H1 (cell line): ENCODE measurements around the gene BUD23. TPM values are rescaled to one million over a fixed set of nuclear protein-coding genes. Genes with fewer than 3 reads are reported as not detected.
A peak's percentile ranks its signal among the peaks of the same experiment; 100 is the strongest.

Experiments used
- CTCF ChIA-PET: fragments of 300-600 bp; sonication (Branson Sonifier 250); formaldehyde crosslinking; loops from one replicate; lab custom pipeline; 2021; ENCODE audit not compliant: partially characterized antibody; lab: Charles Lee
- POLR2A ChIA-PET: fragments of 300-600 bp; sonication (Branson Sonifier 250); formaldehyde crosslinking; loops from one replicate; lab custom pipeline; 2021; ENCODE audit warnings: inconsistent platforms; ENCODE audit not compliant: partially characterized antibody; lab: Charles Lee
- DNase-seq, 2 experiments: peaks; one replicate each; pipeline versions ENCODE4 v3.0.0 to v3.0.0-alpha.2; 2010 to 2022; ENCODE audit warnings: low spot score in 2 of 2, low read depth in 1 of 2, mixed read lengths in 1 of 2
- FAIRE-seq: peaks from 2 replicates; lab custom pipeline; 2011; peaks lifted over from hg19 to GRCh38; lab: Jason Lieb, UNC
- H2AFZ ChIP-seq: 2 replicates; pipeline ENCODE4 v1.8.1; 2012; ENCODE audit warnings: low read length, inconsistent platforms
- H2AK5ac ChIP-seq: 2 replicates; pipeline ENCODE4 v1.6.1; 2013; ENCODE audit warnings: low read depth, low read length
- H2BK120ac ChIP-seq: replicated peaks from 2 replicates; pipeline ENCODE3; 2013; ENCODE audit warnings: low read depth, low read length, inconsistent platforms
- H2BK12ac ChIP-seq: 2 replicates; pipeline ENCODE4 v1.6.1; 2013; ENCODE audit warnings: low read depth, low read length
- H2BK15ac ChIP-seq: 2 replicates; pipeline ENCODE4 v1.6.1; 2013; ENCODE audit warnings: low read length
- H2BK20ac ChIP-seq: 2 replicates; pipeline ENCODE4 v1.6.1; 2013; ENCODE audit warnings: low read length
- H2BK5ac ChIP-seq: 2 replicates; pipeline ENCODE4 v1.6.1; 2013; ENCODE audit warnings: low read depth, low read length
- H3K14ac ChIP-seq: 2 replicates; pipeline ENCODE4 v1.6.1; 2013; ENCODE audit warnings: inconsistent platforms; ENCODE audit not compliant: insufficient read length
- H3K18ac ChIP-seq: 2 replicates; pipeline ENCODE4 v1.6.1; 2013; ENCODE audit warnings: low read length; ENCODE audit errors: extremely low read depth
- H3K23ac ChIP-seq: 2 replicates; pipeline ENCODE4 v1.6.1; 2013; ENCODE audit warnings: inconsistent platforms; ENCODE audit not compliant: insufficient read length
- H3K23me2 ChIP-seq: 2 replicates; pipeline ENCODE4 v1.6.1; 2013; ENCODE audit warnings: low read depth, low read length
- H3K27ac ChIP-seq: 2 replicates; pipeline ENCODE4 v1.6.1; 2011; ENCODE audit warnings: low read depth, low read length, inconsistent platforms
- H3K27me3 ChIP-seq, 4 experiments: replicated peaks in 1 of 4; 1 replicate in 1 of 4; 2 replicates in 3 of 4; pipeline versions ENCODE4 v1.6.1 to v1.8.1; 2011 to 2013; ENCODE audit warnings: low read length in 3 of 4, mild to moderate bottlenecking in 3 of 4, inconsistent platforms in 2 of 4, mixed read lengths in 2 of 4, moderate library complexity in 1 of 4; ENCODE audit not compliant: control insufficient read depth in 3 of 4, insufficient read depth in 3 of 4; ENCODE audit errors: extremely low read depth in 1 of 4
- H3K36me3 ChIP-seq, 4 experiments: 2 replicates each; pipeline versions ENCODE4 v1.6.1 to v1.8.1; 2011 to 2013; ENCODE audit warnings: mild to moderate bottlenecking in 4 of 4, low read length in 3 of 4, moderate library complexity in 2 of 4, control low read depth in 1 of 4, inconsistent platforms in 1 of 4; ENCODE audit not compliant: insufficient read depth in 4 of 4, control insufficient read depth in 2 of 4
- H3K4ac ChIP-seq: replicated peaks from 2 replicates; pipeline ENCODE3; 2013; ENCODE audit warnings: low read length, low read depth, mixed read lengths, inconsistent platforms; ENCODE audit not compliant: insufficient read length
- H3K4me1 ChIP-seq, 4 experiments: replicated peaks in 1 of 4; 1 replicate in 1 of 4; 2 replicates in 3 of 4; pipeline versions ENCODE4 v1.6.1 to v1.8.1; 2011 to 2013; ENCODE audit warnings: low read length in 3 of 4, inconsistent platforms in 2 of 4, mixed read lengths in 1 of 4; ENCODE audit not compliant: insufficient read depth in 4 of 4, control insufficient read depth in 3 of 4
- H3K4me2 ChIP-seq, 2 experiments: 2 replicates each; pipeline versions ENCODE4 v1.6.1 to v1.8.1; 2011 to 2013; ENCODE audit warnings: low read depth in 2 of 2, low read length in 2 of 2, control low read depth in 1 of 2, inconsistent platforms in 1 of 2, mild to moderate bottlenecking in 1 of 2; ENCODE audit not compliant: insufficient read depth in 1 of 2
- H3K4me3 ChIP-seq, 4 experiments: fragments of 200-600, 300-600 bp in 1 of 4; sonication (generic), shearing (Covaris generic), sonication (Bioruptor Twin) in 1 of 4; 2 replicates each; pipeline versions ENCODE4 v1.5.1 to v1.8.1; 2011 to 2016; ENCODE audit warnings: low read length in 4 of 4, low read depth in 3 of 4, control low read depth in 2 of 4, inconsistent platforms in 2 of 4, mild to moderate bottlenecking in 2 of 4, mixed read lengths in 1 of 4, moderate library complexity in 1 of 4; ENCODE audit not compliant: insufficient read depth in 2 of 4; ENCODE audit errors: extremely low read depth in 1 of 4
- H3K56ac ChIP-seq: replicated peaks from 2 replicates; pipeline ENCODE3; 2013; ENCODE audit warnings: low read depth, mild to moderate bottlenecking, mixed read lengths, low read length, inconsistent platforms; ENCODE audit not compliant: insufficient read length
- H3K79me1 ChIP-seq: 2 replicates; pipeline ENCODE4 v1.6.1; 2013; ENCODE audit warnings: low read depth, low read length, control low read depth
- H3K79me2 ChIP-seq, 2 experiments: 2 replicates each; pipeline versions ENCODE4 v1.6.1 to v1.8.1; 2012 to 2013; ENCODE audit warnings: low read length in 2 of 2, mild to moderate bottlenecking in 2 of 2, inconsistent platforms in 1 of 2; ENCODE audit not compliant: insufficient read depth in 2 of 2, control insufficient read depth in 1 of 2
- H3K9ac ChIP-seq, 4 experiments: replicated peaks in 1 of 4; 1 replicate in 1 of 4; 2 replicates in 3 of 4; pipeline versions ENCODE4 v1.6.1 to v1.8.1; 2011 to 2013; ENCODE audit warnings: low read depth in 3 of 4, low read length in 3 of 4, control low read depth in 2 of 4, mild to moderate bottlenecking in 2 of 4, moderate library complexity in 2 of 4, inconsistent platforms in 1 of 4; ENCODE audit errors: extremely low read depth in 1 of 4
- H3K9me3 ChIP-seq, 2 experiments: 2 replicates each; pipeline versions ENCODE4 v1.6.1 to v1.8.1; 2012 to 2013; ENCODE audit warnings: mild to moderate bottlenecking in 2 of 2, moderate library complexity in 2 of 2, control low read depth in 1 of 2, inconsistent platforms in 1 of 2, low read depth in 1 of 2, low read length in 1 of 2, mixed read lengths in 1 of 2; ENCODE audit not compliant: insufficient read depth in 2 of 2
- H4K20me1 ChIP-seq, 2 experiments: replicated peaks in 1 of 2; 2 replicates each; pipeline versions ENCODE3 to v1.8.1; 2011 to 2013; ENCODE audit warnings: inconsistent platforms in 2 of 2, low read length in 2 of 2, mild to moderate bottlenecking in 1 of 2; ENCODE audit not compliant: insufficient read depth in 2 of 2, control insufficient read depth in 1 of 2
- H4K5ac ChIP-seq: 2 replicates; pipeline ENCODE4 v1.6.1; 2013; ENCODE audit warnings: low read length, low read depth, mixed read lengths, inconsistent platforms; ENCODE audit not compliant: insufficient read length
- H4K8ac ChIP-seq: 2 replicates; pipeline ENCODE4 v1.8.0; 2013; ENCODE audit warnings: mild to moderate bottlenecking, moderate library complexity, low read length, inconsistent platforms; ENCODE audit not compliant: insufficient read depth; ENCODE audit errors: extremely low read depth
- H4K91ac ChIP-seq: replicated peaks from 2 replicates; pipeline ENCODE3; 2013; ENCODE audit warnings: low read length, mixed read lengths, inconsistent platforms; ENCODE audit not compliant: insufficient read length
- ASH2L ChIP-seq: fragments of 200-600, 300-600 bp; sonication (generic); IDR thresholded peaks from one replicate; pipeline ENCODE4 v1.7.1; 2017; ENCODE audit warnings: low read length
- POLR2AphosphoS5 ChIP-seq: IDR thresholded peaks from 2 replicates; pipeline ENCODE4 v1.6.1; 2011; ENCODE audit warnings: low read depth, low read length
- POU5F1 ChIP-seq: IDR thresholded peaks from 2 replicates; pipeline ENCODE4 v1.6.1; 2011; ENCODE audit warnings: low read depth, mild to moderate bottlenecking, low read length, moderate library complexity
- SAP30 ChIP-seq: fragments of 300-600 bp; sonication (generic); IDR thresholded peaks from 2 replicates; pipeline ENCODE4 v1.7.1; 2012; ENCODE audit warnings: low read length, moderate library complexity, mild to moderate bottlenecking, inconsistent platforms; ENCODE audit not compliant: insufficient read depth, insufficient replicate concordance
- SP4 ChIP-seq: IDR thresholded peaks from 2 replicates; pipeline ENCODE4 v1.6.1; 2012; ENCODE audit warnings: low read length, inconsistent platforms
- WGBS, 2 experiments: shearing (Covaris generic) in 1 of 2; methylation state at CpG; one replicate each; pipeline versions ENCODE4 v1.1.6 to v1.1.7; 2013 to 2015; ENCODE audit warnings: low lambda C conversion rate in 2 of 2, mixed read lengths in 2 of 2, inconsistent platforms in 1 of 2, low coverage in 1 of 2, missing lambda C conversion rate in 1 of 2; ENCODE audit not compliant: insufficient replicate concordance in 2 of 2, insufficient coverage in 1 of 2, insufficient read length in 1 of 2; ENCODE audit errors: extremely low coverage in 1 of 2, missing lambda C conversion rate in 1 of 2; 5-methylcytosine and 5-hydroxymethylcytosine counted together
- polyA plus RNA-seq, 7 experiments: library from polyadenylated mRNA; depleted of rRNA in 3 of 7; stranded (reverse) in 5 of 7; unstranded in 2 of 7; fragments of >200 nt in 5 of 7; fragments of 200-250 nt in 2 of 7; gene quantifications; 1 replicate in 5 of 7; 2 replicates in 1 of 7; 4 replicates in 1 of 7; pipeline versions ENCODE4 v1.2.1 to v1.2.3, GENCODE V29; 2011 to 2013; ENCODE audit warnings: missing spikeins in 2 of 7, mixed read lengths in 2 of 7
- total RNA-seq: library from RNA; stranded (reverse); fragmentation: NEBNext Ultra II Directional; extraction: Animal tissue kit (Norgen Biotek cat#: 25700); gene quantifications from 2 replicates; pipeline ENCODE4 v1.2.1, GENCODE V29; 2021
- TF ChIP-seq, protein P1 (sequence below): IDR thresholded peaks from 2 replicates; pipeline ENCODE4 v1.6.1; 2012; ENCODE audit warnings: inconsistent platforms

Gene BUD23
- total and polyA plus RNA-seq, 2 of the 8 experiments (the other 6 are each of a cell fraction or from before 2014, with no cell fraction given) = 72.3 to 78.4 TPM

DNA sequence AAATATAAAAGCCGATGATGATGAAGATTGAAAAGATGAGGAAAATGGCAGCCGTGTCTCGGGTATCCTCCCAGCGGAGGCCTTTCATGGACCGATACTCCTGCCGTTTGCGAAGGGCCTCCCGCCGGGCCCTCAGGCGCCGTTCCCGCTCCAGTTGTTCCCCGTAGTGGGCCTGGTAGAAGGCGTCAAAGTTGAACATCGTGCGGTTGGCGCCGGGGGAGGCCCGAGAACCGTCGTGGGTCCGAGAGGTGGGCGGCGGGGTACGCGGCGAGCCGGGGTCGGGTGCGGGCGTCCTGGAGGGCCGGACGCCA lies 697 bp upstream of the BUD23 start:
- no peak overlapping the region for H3K23ac ChIP-seq
- H3K27me3 ChIP-seq = no peaks in the 10 kb centered on the region; a peak in 1 of 7 replicates
- H4K8ac ChIP-seq = peak overlapping the region; percentile 97; the same call in 1 of the 2 replicates
- peak overlapping the region; percentile 98 for H2BK5ac ChIP-seq
- H2BK15ac ChIP-seq = no peak overlapping the region
- no peak overlapping the region; the same call in 1 of the 2 replicates for H2AK5ac ChIP-seq
- peaks cover 4 to 11% (median 8%) of the 10 kb centered on the region in 4 experiments; a peak in 6 of 8 replicates for H3K36me3 ChIP-seq
- H3K14ac ChIP-seq = no peak overlapping the region
- whole genome bisulfite sequencing, 2 experiments = 1% methylated on average over 33 of the region's 33 CpGs; no CpG with 5 or more reads in 1 of the 2 experiments
- H3K27ac ChIP-seq = peak overlapping the region; percentile 89
- H2BK120ac ChIP-seq = no peak overlapping the region
- H3K4me3 ChIP-seq = peak overlapping the region; percentile 82 to 97 (median 94)
- peak overlapping the region; percentile 55; the same call in 1 of the 2 replicates for H2BK12ac ChIP-seq
- FAIRE-seq = no peak
- H3K4ac ChIP-seq = no peak overlapping the region
- H3K9me3 ChIP-seq = no peaks in the 10 kb centered on the region
- H3K79me2 ChIP-seq = peaks cover 25 to 67% of the 10 kb centered on the region in 2 experiments
- CTCF ChIA-PET = no interaction called here
- peak overlapping the region; percentile 90 for H4K5ac ChIP-seq
- H3K56ac ChIP-seq = no peak overlapping the region
- no peak overlapping the region for H4K91ac ChIP-seq
- peak overlapping the region; percentile 93 to 94 for H3K4me2 ChIP-seq
- TF ChIP-seq SAP30 = no peak
- no peak for TF ChIP-seq POLR2AphosphoS5
- TF ChIP-seq SP4 = no peak
- TF ChIP-seq ASH2L = no peak
- TF ChIP-seq, protein P1, sequence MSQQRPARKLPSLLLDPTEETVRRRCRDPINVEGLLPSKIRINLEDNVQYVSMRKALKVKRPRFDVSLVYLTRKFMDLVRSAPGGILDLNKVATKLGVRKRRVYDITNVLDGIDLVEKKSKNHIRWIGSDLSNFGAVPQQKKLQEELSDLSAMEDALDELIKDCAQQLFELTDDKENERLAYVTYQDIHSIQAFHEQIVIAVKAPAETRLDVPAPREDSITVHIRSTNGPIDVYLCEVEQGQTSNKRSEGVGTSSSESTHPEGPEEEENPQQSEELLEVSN = peak; percentile 40
- TF ChIP-seq POU5F1 = no peak
- DNase-seq = no peak
- peak overlapping the region; percentile 36; the same call in 1 of the 2 replicates for H2AFZ ChIP-seq
- H3K9ac ChIP-seq = peak overlapping the region; percentile 48 to 95 (median 90)
- H3K4me1 ChIP-seq = peaks cover 3 to 7% (median 3%) of the 10 kb centered on the region in 4 experiments; a peak in 5 of 7 replicates
- no peak overlapping the region; the same call in 1 of the 2 replicates for H3K18ac ChIP-seq
- H3K79me1 ChIP-seq = peaks cover 6% of the 10 kb centered on the region; the same call in 1 of the 2 replicates
- H4K20me1 ChIP-seq = peaks cover 0 to 11% of the 10 kb centered on the region in 2 experiments
- POLR2A ChIA-PET = interaction anchor here (0.8 kb wide), 1 partner anchor 14 kb away, joined by 3 read pairs; no protein-coding TSS in a partner anchor
- H2BK20ac ChIP-seq = no peak overlapping the region
- H3K23me2 ChIP-seq = peaks cover 15% of the 10 kb centered on the region
